Mesendoderm (in vitro differentiated cells): Measurements from ENCODE around the gene EPN2.

Experiments
- DNase-seq: peaks from one replicate; pipeline ENCODE4 v3.0.0; 2013
- H2AK5ac ChIP-seq: 2 replicates; pipeline ENCODE4 v1.6.1; 2013; ENCODE audit warnings: low read length, inconsistent platforms
- H2BK120ac ChIP-seq: 2 replicates; pipeline ENCODE4 v1.6.1; 2013; ENCODE audit warnings: low read depth, mild to moderate bottlenecking, low read length, moderate library complexity, mixed read lengths
- H2BK15ac ChIP-seq: replicated peaks from 2 replicates; pipeline ENCODE4 v1.6.1; 2013; ENCODE audit warnings: low read depth, mild to moderate bottlenecking, moderate library complexity
- H2BK5ac ChIP-seq: 2 replicates; pipeline ENCODE4 v1.6.1; 2013; ENCODE audit warnings: low read length, inconsistent platforms
- H3K18ac ChIP-seq: 2 replicates; pipeline ENCODE4 v1.6.1; 2013; ENCODE audit warnings: mild to moderate bottlenecking, low read length, mixed read lengths
- H3K23ac ChIP-seq: one replicate; pipeline ENCODE4 v1.6.1; 2013; ENCODE audit warnings: low read length
- H3K27ac ChIP-seq: 2 replicates; pipeline ENCODE4 v1.5.1; 2013; ENCODE audit warnings: low read depth, mild to moderate bottlenecking, inconsistent platforms, low read length, moderate library complexity
- H3K27me3 ChIP-seq: 2 replicates; pipeline ENCODE4 v1.6.1; 2013; ENCODE audit warnings: low read length, control low read depth, mild to moderate bottlenecking, inconsistent platforms; ENCODE audit not compliant: insufficient read depth, poor library complexity
- H3K36me3 ChIP-seq: 2 replicates; pipeline ENCODE4 v1.6.1; 2013; ENCODE audit warnings: low read length, inconsistent platforms; ENCODE audit not compliant: control insufficient read depth, insufficient read depth
- H3K4ac ChIP-seq: one replicate; pipeline ENCODE4 v1.6.1; 2013; ENCODE audit warnings: low read depth, mild to moderate bottlenecking, low read length, moderate library complexity
- H3K4me1 ChIP-seq: 2 replicates; pipeline ENCODE4 v1.6.1; 2013; ENCODE audit warnings: low read depth, low read length, inconsistent platforms; ENCODE audit not compliant: control insufficient read depth
- H3K4me2 ChIP-seq: 2 replicates; pipeline ENCODE4 v1.6.1; 2013; ENCODE audit warnings: low read length
- H3K4me3 ChIP-seq: 2 replicates; pipeline ENCODE4 v1.5.1; 2013; ENCODE audit warnings: mild to moderate bottlenecking, low read length
- H3K56ac ChIP-seq: one replicate; pipeline ENCODE4 v1.6.1; 2013; ENCODE audit warnings: low read length
- H3K79me1 ChIP-seq: 2 replicates; pipeline ENCODE4 v1.6.1; 2013; ENCODE audit warnings: low read length, inconsistent platforms
- H3K79me2 ChIP-seq: 2 replicates; pipeline ENCODE4 v1.6.1; 2013; ENCODE audit warnings: mild to moderate bottlenecking, low read length; ENCODE audit not compliant: control insufficient read depth, insufficient read depth
- H3K9ac ChIP-seq: 2 replicates; pipeline ENCODE4 v1.6.1; 2013; ENCODE audit warnings: low read length, inconsistent platforms
- H4K5ac ChIP-seq: one replicate; pipeline ENCODE4 v1.6.1; 2013; ENCODE audit warnings: low read length
- H4K8ac ChIP-seq: one replicate; pipeline ENCODE4 v1.6.1; 2013; ENCODE audit warnings: low read depth, mild to moderate bottlenecking, control low read depth, low read length, moderate library complexity
- WGBS: extraction: QIAGEN DNeasy Blood & Tissue Kit; methylation state at CpG from one replicate; pipeline ENCODE4 v1.1.7; 2013; ENCODE audit warnings: low lambda C conversion rate, missing lambda C conversion rate; ENCODE audit not compliant: insufficient coverage; ENCODE audit errors: extremely low coverage; 5-methylcytosine and 5-hydroxymethylcytosine counted together

Gene EPN2

DNA sequence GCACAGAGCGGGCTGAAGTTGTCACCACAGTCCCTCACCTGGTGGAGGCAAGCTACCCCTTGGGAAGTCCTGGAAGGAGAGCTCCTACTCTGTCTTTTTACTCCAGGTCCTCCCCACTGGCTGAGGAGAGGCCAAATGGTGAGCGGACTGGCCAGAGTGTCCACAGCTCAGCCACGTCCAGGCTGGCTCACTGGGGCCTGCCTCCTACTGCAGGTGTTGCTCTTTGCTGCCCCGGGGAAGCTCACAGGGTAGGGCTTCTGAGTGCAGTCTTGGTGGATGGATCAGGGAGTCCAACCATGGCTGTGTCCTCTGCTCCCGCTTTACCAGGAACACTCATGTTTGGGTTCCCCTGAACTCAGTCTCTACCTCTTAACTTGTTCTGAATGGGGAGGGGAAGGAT, 122.7 kb downstream of the EPN2 start:
- DNase-seq, result no peak
- H3K4me1 ChIP-seq, result peaks cover 10% of the 10 kb centered on the region
- H3K36me3 ChIP-seq, result peaks cover 2% of the 10 kb centered on the region
- no peak overlapping the region for H4K5ac ChIP-seq
- no peaks in the 10 kb centered on the region for H3K79me2 ChIP-seq
- no peak overlapping the region for H2AK5ac ChIP-seq
- no peak overlapping the region for H3K23ac ChIP-seq
- peaks cover 6% of the 10 kb centered on the region for H3K79me1 ChIP-seq
- no peak overlapping the region for H2BK5ac ChIP-seq
- H3K56ac ChIP-seq, result no peak overlapping the region
- no peak overlapping the region for H2BK120ac ChIP-seq
- no peak overlapping the region for H3K4me2 ChIP-seq
- no peak overlapping the region for H3K27ac ChIP-seq
- no peak overlapping the region for H4K8ac ChIP-seq
- H3K27me3 ChIP-seq, result no peaks in the 10 kb centered on the region
- no peak overlapping the region for H3K9ac ChIP-seq
- no peak overlapping the region for H3K4ac ChIP-seq
- no peak overlapping the region for H3K4me3 ChIP-seq
- H3K18ac ChIP-seq, result no peak overlapping the region
- no CpG with 5 or more reads among the region's 5 CpGs for WGBS
- H2BK15ac ChIP-seq, result no peak overlapping the region

DNA sequence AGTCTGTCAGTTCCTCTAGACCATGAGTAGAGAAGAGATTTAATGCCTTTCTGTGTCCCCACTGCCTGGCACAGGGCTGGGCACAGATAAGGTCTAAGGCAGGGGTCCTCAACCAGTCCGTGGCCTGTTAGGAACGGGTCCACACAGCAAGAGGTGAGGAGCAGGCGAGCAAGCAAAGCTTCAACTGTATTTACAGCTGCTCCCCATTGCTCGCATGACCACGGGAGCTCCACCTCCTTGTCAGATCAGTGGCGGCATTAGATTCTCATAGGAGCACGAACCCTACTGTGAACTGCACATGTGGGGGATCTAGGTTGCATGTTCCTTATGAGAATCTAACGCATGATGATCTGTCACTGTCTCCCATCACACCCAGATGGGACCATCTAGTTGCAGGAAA, 123.6 kb downstream of the EPN2 start:
- Histone ChIP-seq H3K4me1 (peaks cover 10% of the 10 kb centered on the region), H3K27me3 (no peaks in the 10 kb centered on the region), H2AK5ac (no peak overlapping the region), H3K4me3 (no peak overlapping the region), H3K79me1 (peaks cover 6% of the 10 kb centered on the region), H3K36me3 (peaks cover 2% of the 10 kb centered on the region), H3K9ac (no peak overlapping the region), H3K4me2 (no peak overlapping the region), H2BK15ac (no peak overlapping the region), H3K23ac (no peak overlapping the region), H3K4ac (no peak overlapping the region), H4K8ac (no peak overlapping the region), H2BK5ac (no peak overlapping the region), H3K18ac (no peak overlapping the region), H3K27ac (no peak overlapping the region), H2BK120ac (no peak overlapping the region), H3K79me2 (no peaks in the 10 kb centered on the region), H4K5ac (no peak overlapping the region), H3K56ac (no peak overlapping the region)
- no peak for DNase-seq
- no CpG with 5 or more reads among the region's 8 CpGs for WGBS

DNA sequence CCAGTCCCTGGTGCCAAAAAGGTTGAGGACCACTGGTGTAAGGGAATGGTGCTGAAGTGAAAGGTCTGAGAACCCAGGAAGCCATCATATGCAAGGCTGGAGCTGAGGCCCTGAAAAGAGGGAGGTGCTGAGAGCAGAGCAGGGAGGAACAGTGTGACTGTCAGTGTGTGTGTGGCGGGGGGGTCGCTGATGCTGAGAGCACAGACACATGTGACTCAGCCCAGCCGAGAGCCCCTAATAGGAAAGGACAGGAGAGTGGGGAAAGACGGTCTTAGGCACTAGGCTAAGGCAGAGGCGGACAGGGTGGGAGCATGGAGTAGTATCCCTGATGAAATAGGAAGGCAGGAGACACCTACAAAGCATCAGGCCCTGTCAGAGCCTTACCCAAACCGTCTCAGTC, 124.2 kb downstream of the EPN2 start:
- no peaks in the 10 kb centered on the region for H3K27me3 ChIP-seq
- H3K4ac ChIP-seq, result no peak overlapping the region
- H3K4me3 ChIP-seq, result no peak overlapping the region
- no peaks in the 10 kb centered on the region for H3K79me2 ChIP-seq
- no peak overlapping the region for H3K18ac ChIP-seq
- H3K9ac ChIP-seq, result peak overlapping the region; percentile 88
- H3K27ac ChIP-seq, result no peak overlapping the region
- H2AK5ac ChIP-seq, result no peak overlapping the region
- no peak for DNase-seq
- no peak overlapping the region for H3K23ac ChIP-seq
- H2BK5ac ChIP-seq, result no peak overlapping the region
- H3K36me3 ChIP-seq, result peaks cover 2% of the 10 kb centered on the region
- H4K8ac ChIP-seq, result no peak overlapping the region
- no peak overlapping the region for H4K5ac ChIP-seq
- peaks cover 6% of the 10 kb centered on the region for H3K79me1 ChIP-seq
- peak overlapping the region; percentile 94 for H3K56ac ChIP-seq
- peaks cover 10% of the 10 kb centered on the region for H3K4me1 ChIP-seq
- no peak overlapping the region for H2BK15ac ChIP-seq
- WGBS, result no CpG with 5 or more reads among the region's 6 CpGs
- peak overlapping the region; percentile 91 for H3K4me2 ChIP-seq
- H2BK120ac ChIP-seq, result no peak overlapping the region

DNA sequence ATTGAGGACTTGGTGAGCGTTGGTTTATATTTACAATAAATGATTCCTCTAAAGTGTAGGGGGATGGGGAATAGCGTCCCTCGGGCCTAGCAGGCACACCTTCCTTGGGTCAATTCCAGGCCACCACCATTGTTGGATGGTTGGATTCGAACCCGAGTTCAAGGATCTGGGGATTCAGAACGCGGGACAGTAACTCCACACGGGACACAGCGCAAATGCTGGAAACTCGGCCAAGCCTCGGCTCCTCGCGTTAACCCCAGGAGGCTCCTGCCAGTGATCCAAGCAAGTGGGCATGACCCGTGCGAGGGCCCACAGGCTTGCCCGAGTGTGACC, 124.7 kb downstream of the EPN2 start:
- peak overlapping the region; percentile 1 for H4K8ac ChIP-seq
- H3K18ac ChIP-seq, result no peak overlapping the region
- H3K79me1 ChIP-seq, result peaks cover 6% of the 10 kb centered on the region
- H2BK5ac ChIP-seq, result no peak overlapping the region
- H2BK15ac ChIP-seq, result no peak overlapping the region
- H3K4ac ChIP-seq, result peak overlapping the region; percentile 50
- H2BK120ac ChIP-seq, result no peak overlapping the region
- no peak overlapping the region for H3K27ac ChIP-seq
- H3K23ac ChIP-seq, result peak overlapping the region; percentile 95
- H2AK5ac ChIP-seq, result no peak overlapping the region
- H3K36me3 ChIP-seq, result peaks cover 2% of the 10 kb centered on the region
- peak overlapping the region; percentile 77 for H3K4me3 ChIP-seq
- no peaks in the 10 kb centered on the region for H3K27me3 ChIP-seq
- no peaks in the 10 kb centered on the region for H3K79me2 ChIP-seq
- H3K56ac ChIP-seq, result peak overlapping the region; percentile 94
- H4K5ac ChIP-seq, result no peak overlapping the region
- peak overlapping the region; percentile 88 for H3K9ac ChIP-seq
- no CpG with 5 or more reads among the region's 16 CpGs for WGBS
- H3K4me1 ChIP-seq, result peaks cover 10% of the 10 kb centered on the region
- peak overlapping the region; percentile 91 for H3K4me2 ChIP-seq
- DNase-seq, result no peak

DNA sequence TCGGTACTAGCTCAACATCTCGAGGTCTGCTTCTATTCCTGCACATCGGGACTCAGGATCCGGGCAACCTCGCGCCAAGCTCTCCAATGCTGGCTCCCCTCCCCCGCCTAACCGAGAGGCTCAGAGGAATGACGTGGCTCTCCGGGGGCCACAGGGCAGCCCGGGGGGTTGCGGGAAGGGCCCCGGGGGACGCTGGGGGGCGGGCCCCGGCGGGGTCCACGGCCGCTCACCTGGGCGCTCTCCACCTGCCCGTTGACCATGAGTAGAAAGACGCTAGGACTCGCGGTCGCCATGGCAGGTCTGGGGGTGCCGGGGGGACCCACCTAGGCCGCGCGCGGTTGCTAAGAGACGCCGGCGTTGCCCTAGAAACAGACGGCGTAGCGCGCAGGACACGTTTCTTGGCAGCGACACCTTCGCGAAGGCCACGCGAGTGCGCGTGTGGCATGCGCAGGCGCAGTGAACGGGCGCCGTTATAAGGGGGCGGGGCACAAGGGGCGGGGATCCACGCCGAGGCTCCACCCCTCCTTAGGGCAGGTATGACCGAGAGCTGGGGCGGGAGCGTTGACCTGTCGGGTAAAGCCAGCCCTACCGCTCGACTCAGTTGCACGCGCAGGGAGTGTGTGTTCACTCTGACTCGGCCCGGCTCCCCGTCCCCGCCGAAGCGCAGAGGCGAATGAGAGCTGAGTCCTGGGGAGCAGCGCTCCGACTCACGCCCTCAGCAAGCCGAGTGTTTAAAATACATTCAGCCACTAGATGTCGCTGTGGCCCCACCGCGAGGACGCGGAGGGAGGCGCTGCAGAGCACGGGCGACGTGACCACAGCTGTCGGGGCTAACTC, 125.3 kb downstream of the EPN2 start, which contains the start of gene B9D1:
Gene B9D1 (minus strand): TSS at position 447 of the 837 bp plus-strand sequence. CDS start 154 bp downstream, at position 293.
- no peak within 1 kb of the TSS for H4K5ac ChIP-seq
- peaks cover 10% of the 10 kb centered on the region for H3K4me1 ChIP-seq
- WGBS, result no CpG with 5 or more reads among the region's 83 CpGs
- peak; percentile 93 for DNase-seq
- H3K36me3 ChIP-seq, result peaks cover 2% of the 10 kb centered on the region
- peak within 1 kb of the TSS; percentile 50 for H3K4ac ChIP-seq
- H3K4me3 ChIP-seq, result peak within 1 kb of the TSS; percentile 77
- H3K79me2 ChIP-seq, result no peaks in the 10 kb centered on the region
- peak within 1 kb of the TSS; percentile 94 for H3K56ac ChIP-seq
- peak within 1 kb of the TSS; percentile 91 for H3K4me2 ChIP-seq
- no peak within 1 kb of the TSS for H2AK5ac ChIP-seq
- H2BK15ac ChIP-seq, result no peak within 1 kb of the TSS
- peaks cover 6% of the 10 kb centered on the region for H3K79me1 ChIP-seq
- peak within 1 kb of the TSS; percentile 61 for H3K18ac ChIP-seq
- peak within 1 kb of the TSS; percentile 88 for H3K9ac ChIP-seq
- H3K27me3 ChIP-seq, result no peaks in the 10 kb centered on the region
- peak within 1 kb of the TSS; percentile 95 for H3K23ac ChIP-seq
- H2BK5ac ChIP-seq, result peak within 1 kb of the TSS; percentile 26
- H4K8ac ChIP-seq, result peak within 1 kb of the TSS; percentile 1
- H3K27ac ChIP-seq, result peak within 1 kb of the TSS; percentile 26
- H2BK120ac ChIP-seq, result no peak within 1 kb of the TSS

DNA sequence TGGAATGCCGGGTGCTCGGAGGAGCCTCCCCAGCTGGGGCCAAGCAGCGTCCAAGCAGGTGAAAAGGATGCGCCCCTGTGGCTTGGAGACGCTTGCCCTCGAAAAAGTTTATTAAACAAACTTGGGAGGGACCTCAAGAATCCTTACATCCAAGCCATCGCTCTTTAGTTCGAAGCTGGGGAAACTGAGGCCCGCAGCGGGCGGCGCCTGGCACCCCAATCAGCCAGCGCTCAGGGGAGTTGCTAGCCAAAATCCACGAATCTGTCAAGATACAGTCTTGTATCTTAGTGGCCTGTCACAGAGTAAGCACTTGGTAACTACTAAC, 125.9 kb downstream of the EPN2 start:
- Histone ChIP-seq H2AK5ac (no peak overlapping the region), H2BK5ac (no peak overlapping the region), H3K4ac (no peak overlapping the region), H3K27me3 (no peaks in the 10 kb centered on the region), H3K79me2 (no peaks in the 10 kb centered on the region), H3K36me3 (peaks cover 2% of the 10 kb centered on the region), H3K4me1 (peaks cover 10% of the 10 kb centered on the region), H4K8ac (no peak overlapping the region), H3K9ac (peak overlapping the region; percentile 75), H3K56ac (no peak overlapping the region), H3K27ac (no peak overlapping the region), H2BK15ac (no peak overlapping the region), H2BK120ac (no peak overlapping the region), H3K23ac (no peak overlapping the region), H3K4me3 (no peak overlapping the region), H4K5ac (no peak overlapping the region), H3K79me1 (peaks cover 6% of the 10 kb centered on the region), H3K4me2 (peak overlapping the region; percentile 0), H3K18ac (no peak overlapping the region)
- DNase-seq, result no peak
- no CpG with 5 or more reads among the region's 14 CpGs for WGBS
